SK-N-MC (cell line): ENCODE results near the gene SAXO2.
"Not testable (repeated sequence)": the region's sequence is repeated elsewhere in the genome, so short reads cannot be mapped to it uniquely, and the experiment has no call there.

Experiments
- EZH2 ChIP-seq: fragments of 200-600 bp; sonication (generic); IDR thresholded peaks from one replicate; pipeline ENCODE4 v1.6.1; 2017; ENCODE audit warnings: antibody characterized with exemption
- FOXP2 ChIP-seq: optimal IDR thresholded peaks from 2 replicates; pipeline ENCODE3; 2011; ENCODE audit warnings: mild to moderate bottlenecking, moderate library complexity; ENCODE audit not compliant: insufficient read depth; ENCODE audit errors: extremely low read length, control extremely low read depth
- POLR2AphosphoS5 ChIP-seq: IDR thresholded peaks from 2 replicates; pipeline ENCODE4 v1.6.1; 2012; ENCODE audit warnings: mild to moderate bottlenecking, low read depth, low read length, borderline replicate concordance

DNA sequence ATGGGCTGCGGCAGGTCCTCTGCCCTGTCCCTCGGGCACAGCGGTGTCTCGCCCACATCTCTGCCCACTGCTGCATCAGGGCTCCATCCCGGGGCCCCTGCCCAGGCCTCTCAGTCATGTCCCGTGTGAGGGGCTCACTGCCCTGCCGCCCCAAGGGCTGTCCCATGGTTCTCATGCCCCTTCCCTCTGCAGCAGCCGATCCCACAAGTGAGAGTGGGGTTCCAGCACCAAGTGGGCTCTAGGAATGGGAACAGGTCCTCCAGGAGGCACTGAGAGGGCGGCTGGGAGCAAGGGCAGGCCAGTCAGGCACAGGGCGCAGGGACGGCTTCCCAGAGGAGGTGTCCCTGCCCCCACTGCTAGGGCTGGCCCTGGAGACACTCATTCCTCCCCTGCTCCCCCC, 68.3 kb downstream of the SAXO2 start:
- not testable (repeated sequence) for TF ChIP-seq FOXP2, POLR2AphosphoS5, EZH2
